Upper lobe of left lung (tissue), 6 donors: ENCODE measurements around the gene NR2C2. TPM values are rescaled to one million over a fixed set of nuclear protein-coding genes. Genes with fewer than 3 reads are reported as not detected.
A peak's percentile ranks its signal among the peaks of the same experiment; 100 is the strongest.

ENCODE experiments used
- ATAC-seq, 2 donors: fragments of 200-7000 bp; cut with Tn5 transposase; one replicate each; pipeline ENCODE4 v1.9.1; 2022; ENCODE audit warnings: mild to moderate bottlenecking in 2 of 2, moderate library complexity in 2 of 2; ENCODE audit not compliant: low FRiP score in 2 of 2
- DNase-seq, 2 donors: peaks; one replicate each; pipeline ENCODE4 v3.0.0-alpha.2; 2019 to 2020
- H3K27ac ChIP-seq, 4 donors: fragments of 200-600 bp; sonication (generic); one replicate each; pipeline ENCODE4 v1.5.1; 2016 to 2019
- H3K27me3 ChIP-seq, 4 donors: fragments of 200-600 bp; sonication (generic); one replicate each; pipeline ENCODE4 v1.5.1; 2017 to 2019
- H3K36me3 ChIP-seq, 4 donors: fragments of 200-600 bp; sonication (generic); one replicate each; pipeline ENCODE4 v1.5.1; 2016 to 2019
- H3K4me1 ChIP-seq, 4 donors: fragments of 200-600 bp; sonication (generic); one replicate each; pipeline ENCODE4 v1.5.1; 2018 to 2019
- H3K4me3 ChIP-seq, 4 donors: fragments of 200-600 bp; sonication (generic); one replicate each; pipeline ENCODE4 v1.5.1; 2017 to 2019; ENCODE audit warnings: mild to moderate bottlenecking in 2 of 4, moderate library complexity in 1 of 4
- H3K9me3 ChIP-seq, 4 donors: fragments of 200-600 bp; sonication (generic); one replicate each; pipeline ENCODE4 v1.5.1; 2018 to 2019
- CTCF ChIP-seq, 6 experiments: fragments of 450-650 bp in 4 of 6; fragments of 200-600 bp in 2 of 6; sonication (generic) in 2 of 6; IDR thresholded peaks; one replicate each; pipeline ENCODE4 v1.5.1; 2016 to 2019; ENCODE audit warnings: antibody characterized with exemption in 6 of 6
- EP300 ChIP-seq, 4 donors: sonication (generic); formaldehyde crosslinking; IDR thresholded peaks; one replicate each; pipeline ENCODE4 v1.5.1; 2017; ENCODE audit warnings: antibody characterized with exemption in 4 of 4, control low read depth in 2 of 4
- POLR2A ChIP-seq, 4 donors: fragments of 450-650 bp; IDR thresholded peaks; one replicate each; pipeline ENCODE4 v1.5.1; 2016 to 2017; ENCODE audit warnings: antibody characterized with exemption in 4 of 4, mild to moderate bottlenecking in 2 of 4
- POLR2AphosphoS5 ChIP-seq, 2 donors: sonication (generic); formaldehyde crosslinking; IDR thresholded peaks; one replicate each; pipeline ENCODE4 v1.5.1; 2017; ENCODE audit warnings: antibody characterized with exemption in 2 of 2
- WGBS, 2 donors: methylation state at CpG; one replicate each; pipeline ENCODE4 v1.1.5; 2017 to 2018; 5-methylcytosine and 5-hydroxymethylcytosine counted together
- total RNA-seq, 6 donors: library from RNA; depleted of rRNA in 4 of 6; stranded (reverse); fragments of >200 nt in 4 of 6; gene quantifications; one replicate each; pipeline versions ENCODE4 v1.1.0 to v1.2.1, GENCODE V29; 2016 to 2021
- donor health status: DM: no; HTN: no; CAD: no; lungs with moderate emphysema.
- donor health status: DM: no; HTN: yes; CAD: no; lungs with severe emphysema.

NR2C2 gene
- total RNA-seq, 6 donors from 2014 or later: 24.9 to 54.0 (median 46.6) TPM

- DNase-seq: no peak
- Histone ChIP-seq H3K36me3 (peaks cover 0 to 35% (median 2%) of the 10 kb centered on the region in 4 donors), H3K27ac (peak overlapping the region in 2 of 4 donors; percentile 5 to 13), H3K9me3 (no peaks in the 10 kb centered on the region), H3K27me3 (no peaks in the 10 kb centered on the region), H3K4me1 (peaks cover 0 to 16% (median 8%) of the 10 kb centered on the region in 4 donors), H3K4me3 (no peak overlapping the region)
- ATAC-seq: peak in 1 of 2 donors; percentile 41
- WGBS, 2 donors: 57 to 75% methylated on average over 13 to 18 of the region's 18 CpGs
- TF ChIP-seq CTCF (IDR thresholded peaks at IDR 0.05) (no peak), POLR2AphosphoS5 (IDR thresholded peaks at IDR 0.05) (no peak), EP300 (IDR thresholded peaks at IDR 0.05) (no peak), POLR2A (IDR thresholded peaks at IDR 0.05) (no peak)
Measured at GRCh38 chr3:14907043-14907966, 40.1 kb upstream of the NR2C2 start.

DNA sequence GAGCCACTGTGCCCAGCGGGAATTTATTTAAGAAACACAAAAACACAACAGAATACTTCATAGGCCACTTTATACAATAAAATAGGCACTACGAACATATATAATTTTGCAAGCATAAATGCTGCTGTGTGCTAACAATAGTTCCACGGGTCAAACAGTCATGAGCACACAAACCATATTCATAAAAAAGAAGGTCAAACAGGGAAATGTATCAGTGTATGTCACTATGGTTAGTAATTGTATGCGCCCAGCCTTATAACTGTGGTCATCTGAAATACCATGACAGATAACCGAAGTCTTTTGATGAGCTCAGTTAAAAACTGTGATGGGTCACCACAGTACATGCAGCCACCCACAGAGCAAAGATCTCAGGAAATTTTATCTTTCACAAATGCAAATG lies 38.1 kb upstream of the NR2C2 start:
- no peak for DNase-seq
- no peak for ATAC-seq
- Histone ChIP-seq H3K36me3 (peaks cover 0 to 43% (median 2%) of the 10 kb centered on the region in 4 donors), H3K27me3 (no peaks in the 10 kb centered on the region), H3K4me3 (no peak overlapping the region), H3K4me1 (peaks cover 0 to 16% (median 9%) of the 10 kb centered on the region in 4 donors), H3K9me3 (no peaks in the 10 kb centered on the region), H3K27ac (no peak overlapping the region)
- WGBS, 2 donors: 84 to 93% methylated on average over 5 of the region's 5 CpGs
- no peak for TF ChIP-seq EP300 (IDR thresholded peaks at IDR 0.05)
- TF ChIP-seq POLR2AphosphoS5 (IDR thresholded peaks at IDR 0.05): no peak
- TF ChIP-seq CTCF (IDR thresholded peaks at IDR 0.05): no peak
- no peak for TF ChIP-seq POLR2A (IDR thresholded peaks at IDR 0.05)

GRCh38 chr3:14911651-14912050 lies 35.7 kb upstream of the NR2C2 start:
- DNase-seq (no peak), ATAC-seq (no peak)
- 88 to 92% methylated on average over 11 of the region's 11 CpGs for WGBS, 2 donors
- peaks cover 0 to 40% (median 2%) of the 10 kb centered on the region in 4 donors for H3K36me3 ChIP-seq
- TF ChIP-seq POLR2A (IDR thresholded peaks at IDR 0.05) (no peak), EP300 (IDR thresholded peaks at IDR 0.05) (no peak), CTCF (IDR thresholded peaks at IDR 0.05) (no peak), POLR2AphosphoS5 (IDR thresholded peaks at IDR 0.05) (no peak)
- peak overlapping the region in 1 of 4 donors; percentile 31 for H3K27ac ChIP-seq
- H3K9me3 ChIP-seq: no peaks in the 10 kb centered on the region
- H3K4me3 ChIP-seq: no peak overlapping the region
- no peaks in the 10 kb centered on the region for H3K27me3 ChIP-seq
- peaks cover 0 to 20% (median 11%) of the 10 kb centered on the region in 4 donors for H3K4me1 ChIP-seq

GRCh38 chr3:14913071-14913925 lies 34.1 kb upstream of the NR2C2 start:
- ATAC-seq (no peak), DNase-seq (no peak)
- no peak for TF ChIP-seq POLR2A (IDR thresholded peaks at IDR 0.05)
- no peak for TF ChIP-seq EP300 (IDR thresholded peaks at IDR 0.05)
- no peak for TF ChIP-seq CTCF (IDR thresholded peaks at IDR 0.05)
- H3K27ac ChIP-seq: no peak overlapping the region
- H3K9me3 ChIP-seq: no peaks in the 10 kb centered on the region
- H3K36me3 ChIP-seq: peaks cover 0 to 46% (median 2%) of the 10 kb centered on the region in 4 donors
- H3K4me3 ChIP-seq: no peak overlapping the region
- no peaks in the 10 kb centered on the region for H3K27me3 ChIP-seq
- WGBS, 2 donors: 69 to 79% methylated on average over 9 to 10 of the region's 10 CpGs
- peaks cover 0 to 11% (median 4%) of the 10 kb centered on the region in 4 donors for H3K4me1 ChIP-seq
